Measurements from ENCODE around the gene SPACDR. TPM values are rescaled to one million over a fixed set of nuclear protein-coding genes. Genes with fewer than 3 reads are reported as not detected.

SPACDR gene
- total and polyA plus RNA-seq, 9 of the 15 experiments (the other 6 are each of a cell fraction or from before 2014, with no cell fraction given): 0.07 to 0.55 (median 0.14) TPM; not detected in 1

DNA sequence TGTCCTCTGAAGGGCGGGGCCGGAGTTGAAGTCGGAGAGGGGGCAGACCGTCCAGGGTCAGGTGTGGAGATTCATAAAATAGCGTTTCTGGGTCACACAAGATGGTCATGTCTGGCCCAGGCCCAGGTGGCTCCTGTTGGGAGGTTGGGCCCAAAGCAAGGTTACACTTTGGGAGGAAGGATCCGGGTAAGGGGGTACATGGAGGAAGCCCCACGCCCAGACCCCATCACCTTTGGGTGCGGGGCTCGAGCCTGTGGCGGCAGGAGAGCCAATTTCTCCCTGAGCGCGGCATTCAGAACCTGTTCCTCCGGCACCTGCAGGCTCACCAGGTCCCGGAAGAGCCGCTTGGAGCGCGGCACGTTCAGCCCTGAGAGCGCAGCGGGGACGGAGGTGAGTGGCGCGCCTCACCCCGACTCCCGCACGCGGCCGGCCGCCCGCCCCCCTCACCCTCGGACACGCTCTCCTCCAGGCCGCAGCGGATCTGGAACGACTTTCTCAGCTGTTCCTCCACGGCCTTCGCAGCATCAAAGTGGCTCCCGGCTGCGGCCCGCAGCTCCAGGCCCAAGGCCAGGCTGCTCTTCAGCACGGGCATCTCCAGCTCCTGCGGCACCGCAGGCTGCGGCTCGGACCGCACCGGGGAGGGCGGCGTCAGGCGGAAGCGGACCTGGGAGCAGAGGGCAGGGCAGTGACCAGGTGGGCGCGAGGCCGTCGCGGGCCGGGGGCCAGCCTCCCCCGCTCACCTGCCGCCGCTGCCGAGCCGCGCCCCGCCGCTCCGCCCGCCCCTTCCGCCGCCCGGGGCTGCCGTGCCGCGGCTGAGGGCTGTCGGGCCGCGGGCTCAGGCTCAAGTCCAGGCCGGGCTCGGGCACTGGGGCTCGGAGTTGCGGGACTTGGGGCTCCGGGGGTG is 28.4 kb downstream of the SPACDR start:
- Histone ChIP-seq H3K79me2 (ENCODE audit: control insufficient read depth, insufficient read depth, low read length) (peaks cover 59% of the 10 kb centered on the region), H3K4me2 (ENCODE audit: insufficient read depth, low read length) (peak overlapping the region; percentile 93), H3K27ac (ENCODE audit: extremely low read depth, low read depth, low read length) (peak overlapping the region; percentile 96), H4K20me1 (replicated peaks; ENCODE audit: control insufficient read depth, insufficient read depth, low read length) (peaks cover 26% of the 10 kb centered on the region), H3K27me3 (ENCODE audit: control insufficient read depth in 2 of 2, insufficient read depth in 2 of 2, low read length in 2 of 2) (no peaks in the 10 kb centered on the region), H3K4me1 (replicated peaks in 1 of 2; ENCODE audit: control insufficient read depth in 2 of 2, insufficient read depth in 2 of 2, low read length in 2 of 2) (peaks cover 59 to 81% of the 10 kb centered on the region in 2 experiments), H3K9ac (ENCODE audit: insufficient read depth in 1 of 2, low read depth in 2 of 2, low read length in 2 of 2) (peak overlapping the region; percentile 92 to 99), H3K9me1 (ENCODE audit: control insufficient read depth, insufficient read depth, low read length) (peaks cover 15% of the 10 kb centered on the region), H3K9me3 (replicated peaks; ENCODE audit: control insufficient read depth, insufficient read depth, low read depth, low read length) (no peaks in the 10 kb centered on the region), H3K4me3 (peak overlapping the region; percentile 85), H3K36me3 (ENCODE audit: control insufficient read depth, insufficient read depth, low read length) (peaks cover 49% of the 10 kb centered on the region), H2AFZ (ENCODE audit: low read depth, low read length) (peak overlapping the region; percentile 52)
- CTCF ChIA-PET (ENCODE audit: low intra/inter-chr PET ratio): interaction anchor here (0.6 kb wide), 1 partner anchor 369 kb away, joined by 3 read pairs; no protein-coding TSS in a partner anchor
- ATAC-seq (peak; percentile 45), DNase-seq (ENCODE audit: extremely low read depth in 1 of 4, low spot score in 3 of 4) (peak; percentile 65 to 82 (median 73)), FAIRE-seq (no peak)
- POLR2A ChIA-PET: interaction anchor here (0.6 to 5.4 kb wide), 5 partner anchors 9 to 439 kb away, joined by 3 to 29 read pairs (median 6); partner anchors contain the start of genes SRRT and TSC22D4
- WGBS (ENCODE audit: insufficient coverage, low coverage, missing lambda C conversion rate): 1% methylated on average over 71 of the region's 81 CpGs
- intact Hi-C loops (cut with micrococcal nuclease): no loop called here
- BruUV-seq (replicated peaks): TSS peak; percentile 73
- in situ Hi-C loops (cut with MboI): no loop called here
- TF ChIP-seq ZSCAN29 (IDR thresholded peaks at IDR 0.05): no peak; the same call in 1 of the 2 replicates
- TF ChIP-seq ZNF12 (CRISPR knock-in tag; IDR thresholded peaks at IDR 0.05): peak; percentile 50; the same call in 1 of the 2 replicates
- TF ChIP-seq, protein P1, sequence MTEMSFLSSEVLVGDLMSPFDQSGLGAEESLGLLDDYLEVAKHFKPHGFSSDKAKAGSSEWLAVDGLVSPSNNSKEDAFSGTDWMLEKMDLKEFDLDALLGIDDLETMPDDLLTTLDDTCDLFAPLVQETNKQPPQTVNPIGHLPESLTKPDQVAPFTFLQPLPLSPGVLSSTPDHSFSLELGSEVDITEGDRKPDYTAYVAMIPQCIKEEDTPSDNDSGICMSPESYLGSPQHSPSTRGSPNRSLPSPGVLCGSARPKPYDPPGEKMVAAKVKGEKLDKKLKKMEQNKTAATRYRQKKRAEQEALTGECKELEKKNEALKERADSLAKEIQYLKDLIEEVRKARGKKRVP (CRISPR knock-in tag; IDR thresholded peaks at IDR 0.05): peak; percentile 34; the same call in 1 of the 2 replicates
- 0 out of 2 replicates have a peak, but pooled peaks have one; percentile 58 for TF ChIP-seq POLR2AphosphoS2 (IDR thresholded peaks at IDR 0.05; ENCODE audit: low read length)
- TF ChIP-seq ZNF551 (CRISPR knock-in tag; IDR thresholded peaks at IDR 0.05): no peak
- TF ChIP-seq RBM14 (IDR thresholded peaks at IDR 0.05; ENCODE audit: borderline replicate concordance, insufficient read depth, low read depth, low read length): 0 out of 2 replicates have a peak, but pooled peaks have one; percentile 43
- TF ChIP-seq ZNF197 (CRISPR knock-in tag; IDR thresholded peaks at IDR 0.05; ENCODE audit: low read depth): no peak
- TF ChIP-seq HDAC1 (IDR thresholded peaks at IDR 0.05): peak in 1 of 2 experiments; percentile 76; a peak in 2 of 4 replicates
- TF ChIP-seq ZNF668 (CRISPR knock-in tag; IDR thresholded peaks at IDR 0.05): peak; percentile 39; the same call in 1 of the 2 replicates
- TF ChIP-seq, protein P2, sequence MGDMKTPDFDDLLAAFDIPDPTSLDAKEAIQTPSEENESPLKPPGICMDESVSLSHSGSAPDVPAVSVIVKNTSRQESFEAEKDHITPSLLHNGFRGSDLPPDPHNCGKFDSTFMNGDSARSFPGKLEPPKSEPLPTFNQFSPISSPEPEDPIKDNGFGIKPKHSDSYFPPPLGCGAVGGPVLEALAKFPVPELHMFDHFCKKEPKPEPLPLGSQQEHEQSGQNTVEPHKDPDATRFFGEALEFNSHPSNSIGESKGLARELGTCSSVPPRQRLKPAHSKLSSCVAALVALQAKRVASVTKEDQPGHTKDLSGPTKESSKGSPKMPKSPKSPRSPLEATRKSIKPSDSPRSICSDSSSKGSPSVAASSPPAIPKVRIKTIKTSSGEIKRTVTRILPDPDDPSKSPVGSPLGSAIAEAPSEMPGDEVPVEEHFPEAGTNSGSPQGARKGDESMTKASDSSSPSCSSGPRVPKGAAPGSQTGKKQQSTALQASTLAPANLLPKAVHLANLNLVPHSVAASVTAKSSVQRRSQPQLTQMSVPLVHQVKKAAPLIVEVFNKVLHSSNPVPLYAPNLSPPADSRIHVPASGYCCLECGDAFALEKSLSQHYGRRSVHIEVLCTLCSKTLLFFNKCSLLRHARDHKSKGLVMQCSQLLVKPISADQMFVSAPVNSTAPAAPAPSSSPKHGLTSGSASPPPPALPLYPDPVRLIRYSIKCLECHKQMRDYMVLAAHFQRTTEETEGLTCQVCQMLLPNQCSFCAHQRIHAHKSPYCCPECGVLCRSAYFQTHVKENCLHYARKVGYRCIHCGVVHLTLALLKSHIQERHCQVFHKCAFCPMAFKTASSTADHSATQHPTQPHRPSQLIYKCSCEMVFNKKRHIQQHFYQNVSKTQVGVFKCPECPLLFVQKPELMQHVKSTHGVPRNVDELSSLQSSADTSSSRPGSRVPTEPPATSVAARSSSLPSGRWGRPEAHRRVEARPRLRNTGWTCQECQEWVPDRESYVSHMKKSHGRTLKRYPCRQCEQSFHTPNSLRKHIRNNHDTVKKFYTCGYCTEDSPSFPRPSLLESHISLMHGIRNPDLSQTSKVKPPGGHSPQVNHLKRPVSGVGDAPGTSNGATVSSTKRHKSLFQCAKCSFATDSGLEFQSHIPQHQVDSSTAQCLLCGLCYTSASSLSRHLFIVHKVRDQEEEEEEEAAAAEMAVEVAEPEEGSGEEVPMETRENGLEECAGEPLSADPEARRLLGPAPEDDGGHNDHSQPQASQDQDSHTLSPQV (IDR thresholded peaks at IDR 0.05): peak; percentile 84
- no peak for TF ChIP-seq ZNF140 (CRISPR knock-in tag; IDR thresholded peaks at IDR 0.05)
- no peak for TF ChIP-seq ZNF589 (CRISPR knock-in tag; IDR thresholded peaks at IDR 0.05; ENCODE audit: low read depth)
- TF ChIP-seq TAF15 (IDR thresholded peaks at IDR 0.05; ENCODE audit: low read depth, low read length): 0 out of 2 replicates have a peak, but pooled peaks have one; percentile 36
- TF ChIP-seq ZNF41 (CRISPR knock-in tag; conservative IDR thresholded peaks at IDR 0.05): no peak
- no peak for TF ChIP-seq BRCA1 (IDR thresholded peaks at IDR 0.05)
- TF ChIP-seq BRCA1 (CRISPR knock-in tag; IDR thresholded peaks at IDR 0.05): 0 out of 2 replicates have a peak, but pooled peaks have one; percentile 14
- 0 out of 2 replicates have a peak, but pooled peaks have one; percentile 17 for TF ChIP-seq SRSF1 (IDR thresholded peaks at IDR 0.05; ENCODE audit: low read depth, low read length)

All from K562 (cell line).